Heart left ventricle (tissue), 16 donors: ENCODE data around the gene TYK2. TPM values are rescaled to one million over a fixed set of nuclear protein-coding genes. Genes with fewer than 3 reads are reported as not detected.
"Not testable (repeated sequence)": the region's sequence is repeated elsewhere in the genome, so short reads cannot be mapped to it uniquely, and the experiment has no call there.

Source experiments
- ATAC-seq, 4 donors: fragments of 200-7000 bp; cut with Tn5 transposase; one replicate each; pipeline ENCODE4 v1.9.1; 2020 to 2022; ENCODE audit warnings: moderate library complexity in 4 of 4, mild to moderate bottlenecking in 3 of 4, moderate number of reproducible peaks in 1 of 4
- DNase-seq, 5 donors: peaks; one replicate each; pipeline ENCODE4 v3.0.0-alpha.2; 2020
- H3K27ac ChIP-seq, 12 donors: fragments of 200-600 bp; sonication (generic) in 4 of 12; one replicate each; pipeline versions ENCODE4 v1.5.0 to v1.8.0; 2016 to 2022; ENCODE audit warnings: mild to moderate bottlenecking in 2 of 12
- H3K27me3 ChIP-seq, 9 donors: fragments of 200-600 bp; sonication (generic) in 2 of 9; one replicate each; pipeline versions ENCODE4 v1.5.1 to v1.8.0; 2016 to 2022; ENCODE audit warnings: mild to moderate bottlenecking in 3 of 9
- H3K36me3 ChIP-seq, 9 donors: fragments of 200-600 bp; sonication (generic) in 2 of 9; one replicate each; pipeline versions ENCODE4 v1.5.0 to v1.8.0; 2018 to 2022; ENCODE audit warnings: mild to moderate bottlenecking in 2 of 9
- H3K4me1 ChIP-seq, 12 donors: fragments of 200-600 bp; sonication (generic) in 4 of 12; one replicate each; pipeline versions ENCODE4 v1.5.0 to v1.8.0; 2016 to 2022; ENCODE audit warnings: mild to moderate bottlenecking in 3 of 12
- H3K4me3 ChIP-seq, 12 donors: fragments of 200-600 bp; sonication (generic) in 4 of 12; one replicate each; pipeline versions ENCODE4 v1.5.0 to v1.8.0; 2017 to 2022; ENCODE audit warnings: mild to moderate bottlenecking in 9 of 12, moderate library complexity in 4 of 12
- H3K9me3 ChIP-seq, 12 donors: fragments of 200-600 bp; sonication (generic) in 4 of 12; one replicate each; pipeline versions ENCODE4 v1.5.0 to v1.8.0; 2016 to 2022; ENCODE audit warnings: mild to moderate bottlenecking in 1 of 12
- CTCF ChIP-seq, 12 donors: fragments of 200-600 bp; sonication (generic) in 4 of 12; IDR thresholded peaks; one replicate each; pipeline versions ENCODE4 v1.5.0 to v1.8.0; 2018 to 2022; ENCODE audit warnings: antibody characterized with exemption in 12 of 12, mild to moderate bottlenecking in 5 of 12
- POLR2A ChIP-seq, 2 donors: fragments of 450-650 bp; IDR thresholded peaks; one replicate each; pipeline ENCODE4 v1.6.1; 2017; ENCODE audit warnings: antibody characterized with exemption in 2 of 2, mild to moderate bottlenecking in 2 of 2, moderate library complexity in 2 of 2
- WGBS, 4 donors: extraction: QIAGEN DNeasy Blood & Tissue Kit in 2 of 4; methylation state at CpG; one replicate each; pipeline versions ENCODE4 v1.1.5 to v1.1.7; 2013 to 2018; 5-methylcytosine and 5-hydroxymethylcytosine counted together
- intact Hi-C, 10 donors: fragments of 100-400 bp; cut with DNase I; formaldehyde crosslinking; loops; one replicate each; pipeline versions ENCODE4 v1.11.1 to v1.14.2; 2022
- polyA plus RNA-seq, 2 donors: library from polyadenylated mRNA; stranded (reverse); fragments of 200-250 nt; gene quantifications; one replicate each; pipeline ENCODE4 v1.2.3, GENCODE V29; 2013
- total RNA-seq, 9 donors: library from RNA; depleted of rRNA in 2 of 9; stranded (reverse); fragments of >200 nt in 2 of 9; fragmentation: NEBNext Ultra II Directional in 3 of 9; extraction: Animal tissue kit (Norgen Biotek cat#: 25700) in 3 of 9; gene quantifications; one replicate each; pipeline versions ENCODE4 v1.1.0 to v1.2.4, GENCODE V29; 2016 to 2023
- donor health status: ischemic (EF 13 %, LVEDD 7.1; RV severe dilation, severe dysfunction).
- donor health status: healthy with polysubstance abuse.
- donor health status: DM: no; HTN: yes; CAD: no.
- donor health status: DM: no; HTN: no; CAD: no.
- donor health status: ischemic (EF 25% LVEDD 6.9; RV normal size, moderate dysfunction).
- donor health status: ischemic (EF 25% LVEDD 5.7; RV mildly dilated, moderate dysfunction).
- donor health status: healthy.
- donor health status: DM: yes; HTN: yes; CAD: no.
- donor health status: ischemic (EF 35%, LVEDD 5.7; RV mildly dilated, moderate dysfunction).
- donor health status: nonischemic (EF 11% LVEDD 7.7; RV severe dilation, severe dysfunction).
- donor health status: DM: yes; HTN: yes; CAD: no.
- donor health status: PGD.
- donor health status: ischemic (EF 29% LVEDD 5.4; RV normal size, mild dysfunction).
- donor health status: nonischemic (EF 23%, LVEDD 6.1; RV moderate dilation, normal function).

Gene TYK2
- total and polyA plus RNA-seq, 11 donors = 37.7 to 100 (median 59.4) TPM

GRCh38 chr19:10378124-10378523 is 2.2 kb downstream of the TYK2 start:
- intact Hi-C loops = no loop called here
- H3K36me3 ChIP-seq = peaks cover 0 to 37% (median 30%) of the 10 kb centered on the region in 9 donors
- no peaks in the 10 kb centered on the region for H3K9me3 ChIP-seq
- no peak for TF ChIP-seq CTCF (IDR thresholded peaks at IDR 0.05)
- no peak for TF ChIP-seq POLR2A (IDR thresholded peaks at IDR 0.05)
- peaks cover 0 to 40% (median 12%) of the 10 kb centered on the region in 12 donors for H3K4me1 ChIP-seq
- 94 to 97% (median 95%) methylated on average over 7 to 8 of the region's 8 CpGs for WGBS, 4 donors
- H3K27me3 ChIP-seq = no peaks in the 10 kb centered on the region
- ATAC-seq (no peak), DNase-seq (no peak)
- no peak overlapping the region for H3K4me3 ChIP-seq
- no peak overlapping the region for H3K27ac ChIP-seq

GRCh38 chr19:10377140-10377640 is 3.2 kb downstream of the TYK2 start:
- peaks cover 0 to 46% (median 37%) of the 10 kb centered on the region in 9 donors for H3K36me3 ChIP-seq
- intact Hi-C loops, H3K27me3 ChIP-seq: not testable (repeated sequence)

GRCh38 chr19:10374931-10375330 is 5.4 kb downstream of the TYK2 start:
- TF ChIP-seq POLR2A (IDR thresholded peaks at IDR 0.05) = no peak
- TF ChIP-seq CTCF (IDR thresholded peaks at IDR 0.05) = no peak
- no peaks in the 10 kb centered on the region for H3K9me3 ChIP-seq
- no peaks in the 10 kb centered on the region for H3K27me3 ChIP-seq
- DNase-seq (no peak), ATAC-seq (no peak)
- intact Hi-C loops = no loop called here
- H3K36me3 ChIP-seq = peaks cover 0 to 67% (median 54%) of the 10 kb centered on the region in 9 donors
- WGBS, 4 donors = 86 to 96% (median 89%) methylated on average over 5 of the region's 5 CpGs
- peaks cover 0 to 34% (median 8%) of the 10 kb centered on the region in 12 donors for H3K4me1 ChIP-seq
- H3K27ac ChIP-seq = no peak overlapping the region
- H3K4me3 ChIP-seq = no peak overlapping the region

More at GRCh38 chr19:10377140-10377640, 3.2 kb downstream of the TYK2 start:
- H3K4me1 ChIP-seq = peaks cover 0 to 41% (median 11%) of the 10 kb centered on the region in 12 donors
- H3K27ac ChIP-seq, ATAC-seq, DNase-seq, H3K9me3 ChIP-seq, H3K4me3 ChIP-seq: not testable (repeated sequence)
- WGBS, 4 donors = 94 to 97% (median 94%) methylated on average over 2 of the region's 2 CpGs

GRCh38 chr19:10372690-10373089 is 7.7 kb downstream of the TYK2 start:
- Histone ChIP-seq H3K36me3 (peaks cover 0 to 79% (median 68%) of the 10 kb centered on the region in 9 donors), H3K27me3 (no peaks in the 10 kb centered on the region), H3K4me1 (peaks cover 0 to 16% (median 0%) of the 10 kb centered on the region in 12 donors), H3K9me3 (no peaks in the 10 kb centered on the region), H3K27ac (peak overlapping the region in 1 of 12 donors; percentile 33), H3K4me3 (no peak overlapping the region)
- TF ChIP-seq CTCF (IDR thresholded peaks at IDR 0.05) = no peak
- TF ChIP-seq POLR2A (IDR thresholded peaks at IDR 0.05) = no peak
- 89 to 96% (median 92%) methylated on average over 3 of the region's 3 CpGs for WGBS, 4 donors
- no peak for DNase-seq
- intact Hi-C loops = no loop called here
- ATAC-seq = peak in 1 of 4 donors; percentile 31
